GM13976 (cell line): ENCODE results near the gene DCDC2C.

Source experiments
- DNase-seq: peaks from one replicate; pipeline ENCODE4 v3.0.0; 2012; ENCODE audit warnings: low spot score
- in situ Hi-C: fragments of 300-500 bp; cut with MboI; formaldehyde crosslinking; loops from one replicate; pipeline ENCODE4 v1.12.0; 2022; ENCODE audit warnings: low sequenced_read_pairs, mixed read lengths, inconsistent platforms; ENCODE audit not compliant: unreplicated experiment
- TF ChIP-seq, protein P1 (sequence below): IDR thresholded peaks from 2 replicates; pipeline ENCODE4 v1.5.1; 2012; ENCODE audit warnings: borderline replicate concordance, mild to moderate bottlenecking; ENCODE audit not compliant: insufficient read depth; ENCODE audit errors: extremely low read depth, missing control alignments, control extremely low read depth

Gene DCDC2C

DNA sequence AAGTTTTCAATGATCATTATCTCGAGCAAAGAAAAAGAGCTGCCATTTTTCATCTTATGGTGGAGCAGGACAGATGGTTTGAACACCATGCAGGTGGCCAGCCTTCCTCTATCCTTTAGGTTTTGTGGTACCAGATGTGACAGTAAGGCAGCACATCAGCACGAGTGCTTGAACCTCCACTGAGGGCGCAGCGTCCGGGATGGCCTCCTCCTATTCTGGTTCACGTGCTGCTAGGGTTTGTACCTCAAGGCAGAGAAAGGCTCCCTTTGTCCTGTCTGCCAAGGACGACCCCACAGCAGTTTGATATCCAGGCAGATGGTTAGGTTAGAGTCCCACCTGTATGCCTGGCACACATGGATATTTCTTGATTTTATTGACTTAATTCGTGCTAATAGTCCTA lies 50.2 kb downstream of the DCDC2C start:
- TF ChIP-seq, protein P1, sequence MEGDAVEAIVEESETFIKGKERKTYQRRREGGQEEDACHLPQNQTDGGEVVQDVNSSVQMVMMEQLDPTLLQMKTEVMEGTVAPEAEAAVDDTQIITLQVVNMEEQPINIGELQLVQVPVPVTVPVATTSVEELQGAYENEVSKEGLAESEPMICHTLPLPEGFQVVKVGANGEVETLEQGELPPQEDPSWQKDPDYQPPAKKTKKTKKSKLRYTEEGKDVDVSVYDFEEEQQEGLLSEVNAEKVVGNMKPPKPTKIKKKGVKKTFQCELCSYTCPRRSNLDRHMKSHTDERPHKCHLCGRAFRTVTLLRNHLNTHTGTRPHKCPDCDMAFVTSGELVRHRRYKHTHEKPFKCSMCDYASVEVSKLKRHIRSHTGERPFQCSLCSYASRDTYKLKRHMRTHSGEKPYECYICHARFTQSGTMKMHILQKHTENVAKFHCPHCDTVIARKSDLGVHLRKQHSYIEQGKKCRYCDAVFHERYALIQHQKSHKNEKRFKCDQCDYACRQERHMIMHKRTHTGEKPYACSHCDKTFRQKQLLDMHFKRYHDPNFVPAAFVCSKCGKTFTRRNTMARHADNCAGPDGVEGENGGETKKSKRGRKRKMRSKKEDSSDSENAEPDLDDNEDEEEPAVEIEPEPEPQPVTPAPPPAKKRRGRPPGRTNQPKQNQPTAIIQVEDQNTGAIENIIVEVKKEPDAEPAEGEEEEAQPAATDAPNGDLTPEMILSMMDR: no peak
- in situ Hi-C loops: no loop called here
- no peak for DNase-seq

DNA sequence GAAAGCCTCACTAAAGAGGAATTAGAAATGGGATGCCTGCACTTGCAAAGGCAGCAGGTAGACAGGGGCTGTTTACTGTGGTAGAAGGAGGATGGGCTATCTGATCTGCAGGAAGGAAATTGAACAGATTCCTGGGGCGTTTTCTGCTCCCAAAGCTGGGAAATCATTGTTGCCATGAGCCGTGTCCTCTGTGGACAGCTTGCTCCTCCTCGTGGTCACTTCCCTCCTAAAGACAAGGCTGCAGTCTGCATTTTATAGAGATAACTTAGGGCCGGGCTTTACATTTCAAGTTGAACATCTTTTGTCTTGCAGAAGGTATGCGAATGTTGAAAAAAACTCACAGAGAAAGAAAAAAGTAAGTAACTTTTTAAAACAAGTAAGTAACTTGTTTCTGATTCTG lies 50.9 kb downstream of the DCDC2C start:
- DNase-seq: no peak
- TF ChIP-seq, protein P1: no peak
- in situ Hi-C loops: no loop called here

DNA sequence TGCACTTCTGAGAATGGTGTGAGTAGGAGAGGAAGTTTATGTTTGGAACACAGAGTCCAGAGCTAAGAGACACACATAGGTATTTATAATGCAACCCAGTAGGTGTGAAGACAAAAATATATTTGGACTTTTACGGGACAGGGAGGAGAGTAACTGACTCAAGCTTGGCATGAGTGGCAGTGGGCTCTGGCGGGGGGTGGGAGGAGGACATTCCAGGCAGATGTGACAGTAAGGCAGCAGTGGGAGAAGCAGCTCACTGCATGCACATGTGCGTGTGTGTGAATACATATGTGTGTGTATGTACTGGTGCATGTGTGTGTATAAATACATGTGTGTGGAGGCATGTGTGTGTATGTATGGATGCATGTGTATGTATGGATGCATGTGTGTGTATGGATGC lies 51.4 kb downstream of the DCDC2C start:
- DNase-seq: no peak
- TF ChIP-seq, protein P1: no peak
- in situ Hi-C loops: no loop called here

DNA sequence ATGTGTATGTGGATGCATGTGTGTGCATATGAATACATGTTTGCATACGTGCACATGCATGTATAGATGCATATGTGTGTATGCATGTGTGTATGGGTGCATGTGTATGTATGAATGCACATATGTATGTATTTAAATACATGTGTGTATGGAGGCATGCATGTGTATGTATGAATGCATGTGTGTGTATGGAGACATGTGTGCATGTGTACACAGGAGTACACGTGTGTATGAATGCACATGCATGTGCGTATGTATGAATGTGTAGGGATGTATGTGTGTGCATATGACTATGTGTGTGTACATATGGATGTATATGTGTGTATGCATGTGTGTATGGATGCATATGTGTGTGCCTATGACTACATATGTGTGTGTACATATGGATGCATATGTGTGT lies 51.9 kb downstream of the DCDC2C start:
- TF ChIP-seq, protein P1: no peak
- in situ Hi-C loops: no loop called here
- no peak for DNase-seq

DNA sequence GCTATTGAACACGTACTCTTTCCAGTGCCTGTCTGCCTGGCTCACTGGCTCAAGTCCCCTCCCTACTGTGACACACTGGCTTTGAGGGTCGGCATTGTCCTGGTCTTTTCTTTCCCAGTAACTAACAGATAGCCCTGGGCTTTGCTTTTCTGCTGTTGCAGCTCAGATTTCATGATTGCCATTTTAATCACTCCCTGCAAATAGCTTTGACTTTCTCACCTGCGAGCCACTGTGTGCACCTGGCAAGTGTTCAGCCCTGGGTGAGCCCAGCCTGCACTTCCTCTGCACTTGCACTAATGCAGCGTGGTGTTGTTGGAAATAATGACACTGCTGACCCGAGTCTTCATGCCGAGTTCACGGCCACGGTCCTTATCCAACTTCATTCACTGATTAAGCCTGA lies 52.9 kb downstream of the DCDC2C start:
- TF ChIP-seq, protein P1: no peak
- no peak for DNase-seq
- in situ Hi-C loops: no loop called here

DNA sequence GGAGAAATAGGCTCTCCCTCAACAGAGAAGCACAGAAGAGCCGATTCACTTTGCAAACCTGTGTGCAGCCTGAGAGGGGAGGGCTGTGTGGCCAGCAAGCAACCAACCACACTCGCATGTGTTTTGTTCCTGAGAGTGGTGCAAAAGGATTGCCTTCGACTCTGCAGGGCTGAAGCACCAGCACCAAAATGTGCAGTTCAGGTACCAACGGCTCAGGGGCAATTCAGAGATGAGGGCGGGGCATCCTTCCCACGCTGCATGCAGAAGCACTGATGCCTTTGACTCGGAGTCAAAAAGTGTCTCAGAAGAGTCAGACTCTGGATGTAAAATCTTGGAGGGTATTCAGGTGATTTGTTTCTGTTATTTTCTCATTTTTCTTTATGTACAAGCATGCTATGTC lies 55.5 kb downstream of the DCDC2C start:
- TF ChIP-seq, protein P1: no peak
- DNase-seq: no peak
- in situ Hi-C loops: no loop called here

DNA sequence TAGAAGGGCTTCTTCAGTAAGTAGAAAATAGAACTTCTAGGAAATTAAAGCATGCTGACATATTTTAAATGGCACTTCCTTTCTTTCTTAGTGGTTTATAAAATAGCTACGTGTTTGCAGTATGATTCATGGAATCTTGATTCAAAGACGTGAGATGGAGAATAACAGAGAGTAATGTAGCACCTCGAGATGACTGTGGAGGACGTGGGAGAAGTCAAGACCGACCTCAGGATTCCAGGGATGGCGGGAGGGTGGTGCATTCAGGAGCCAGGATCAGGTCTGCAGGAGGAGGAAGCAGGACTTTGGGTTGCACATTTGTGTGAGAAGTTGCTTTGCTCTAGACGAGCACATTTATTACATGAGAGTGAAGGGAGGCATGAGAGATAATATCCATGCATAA lies 56.0 kb downstream of the DCDC2C start:
- TF ChIP-seq, protein P1: no peak
- no peak for DNase-seq
- in situ Hi-C loops: no loop called here
